DMS 273 (cell line): ENCODE results near the gene SH3BP5L.
A peak's percentile ranks its signal among the peaks of the same experiment; 100 is the strongest.

ENCODE experiments used
- DNase-seq: peaks from one replicate; lab custom pipeline; 2025; ENCODE audit not compliant: unreplicated experiment; lab: John Stamatoyannopoulos, UW

SH3BP5L gene

GRCh38 chr1:248825909-248826760, at the start of gene SH3BP5L:
Gene SH3BP5L (minus strand): TSS chr1:248825915. CDS start chr1:248824935, 980 bp downstream.
- DNase-seq, result peak; percentile 97

DNA sequence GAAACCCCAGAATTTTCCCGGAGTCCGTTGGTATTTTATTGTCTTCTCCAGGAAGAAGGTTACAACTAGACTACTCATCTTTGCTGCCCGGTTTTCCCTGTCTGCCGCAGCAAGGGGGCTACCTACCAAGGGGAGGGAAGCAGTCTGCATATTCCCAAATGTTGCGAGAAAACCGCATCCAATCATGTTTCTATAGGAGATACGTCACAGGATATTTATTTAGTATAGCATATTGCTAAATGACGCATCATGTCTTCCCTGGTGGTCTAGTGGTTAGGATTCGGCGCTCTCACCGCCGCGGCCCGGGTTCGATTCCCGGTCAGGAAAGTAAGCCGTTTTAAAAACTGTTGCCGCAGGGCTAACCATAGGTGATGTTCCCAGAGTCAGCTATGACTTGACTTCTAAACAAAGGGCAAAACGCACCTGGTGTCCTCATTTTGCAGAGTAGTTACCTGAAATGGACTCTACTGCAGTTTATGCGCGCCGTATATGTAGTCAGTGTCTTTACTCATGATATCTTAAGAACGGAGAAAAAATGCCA, 48.3 kb upstream of the SH3BP5L start:
- DNase-seq, result peak; percentile 96

- DNase-seq, result peak; percentile 98
Observed at GRCh38 chr1:248873409-248873992, 47.8 kb upstream of the SH3BP5L start.

DNA sequence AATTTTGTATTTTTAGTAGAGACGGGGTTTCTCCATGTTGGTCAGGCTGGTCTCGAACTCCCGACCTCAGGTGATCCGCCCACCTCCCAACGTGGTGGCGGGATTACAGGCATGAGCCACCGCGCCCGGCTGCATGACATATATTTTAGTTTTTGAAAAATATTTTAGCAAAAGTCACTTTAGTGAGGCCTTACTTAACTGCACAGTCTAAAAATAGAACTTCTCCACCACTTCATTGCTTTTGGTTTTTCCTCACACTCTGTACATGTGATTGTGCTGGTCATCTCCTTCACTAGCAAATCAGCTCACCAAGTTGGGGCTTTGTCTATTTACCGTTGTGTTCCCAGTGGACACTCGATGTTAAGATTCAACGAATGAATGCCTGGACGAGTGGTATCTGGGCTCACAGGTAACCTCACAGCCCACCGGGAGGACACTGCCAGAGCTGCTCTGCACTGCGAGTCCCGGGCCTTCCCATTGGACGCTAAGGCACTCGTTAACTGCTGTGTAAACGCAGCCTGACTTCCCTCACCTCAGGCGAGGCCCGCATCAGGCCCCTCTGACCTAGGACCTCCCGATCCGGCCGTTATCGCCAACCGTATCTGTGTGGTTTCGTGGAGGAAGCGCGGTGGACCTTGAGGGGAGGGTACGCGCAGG, 47.2 kb upstream of the SH3BP5L start:
- peak; percentile 87 for DNase-seq

DNA sequence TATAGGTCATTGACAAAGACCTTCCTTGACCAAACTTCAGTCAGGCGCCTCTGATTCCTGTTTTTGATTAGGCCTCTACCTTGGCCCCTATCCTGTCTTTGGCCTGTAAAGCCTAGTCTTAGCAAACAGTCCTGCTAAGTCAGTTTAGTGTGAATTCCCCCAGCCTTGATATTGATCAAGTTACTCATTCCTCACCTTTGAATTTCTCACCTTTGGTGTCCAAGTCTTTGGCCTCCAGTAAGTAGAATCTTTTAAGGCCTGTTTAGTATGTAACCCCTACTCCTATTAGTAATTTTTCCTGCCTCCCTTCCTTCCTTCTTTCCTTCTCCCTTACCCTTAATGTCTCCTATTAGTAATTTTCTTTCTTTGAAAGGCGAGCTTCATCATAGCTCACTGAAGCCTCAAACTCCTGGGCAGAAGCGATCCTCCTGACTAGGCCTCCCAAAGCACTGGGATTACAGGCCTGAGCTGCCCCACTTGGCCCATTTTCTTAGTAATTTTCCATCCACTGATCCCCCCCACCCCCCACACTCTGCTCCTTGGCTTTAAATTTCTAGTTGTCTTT, 46.2 kb upstream of the SH3BP5L start:
- DNase-seq, result no peak

GRCh38 chr1:248862998-248863881, 37.5 kb upstream of the SH3BP5L start:
- DNase-seq, result peak; percentile 86

- no peak for DNase-seq
Observed at GRCh38 chr1:248862695-248862997, 36.9 kb upstream of the SH3BP5L start.

GRCh38 chr1:248861616-248862015, 35.9 kb upstream of the SH3BP5L start:
- no peak for DNase-seq

DNA sequence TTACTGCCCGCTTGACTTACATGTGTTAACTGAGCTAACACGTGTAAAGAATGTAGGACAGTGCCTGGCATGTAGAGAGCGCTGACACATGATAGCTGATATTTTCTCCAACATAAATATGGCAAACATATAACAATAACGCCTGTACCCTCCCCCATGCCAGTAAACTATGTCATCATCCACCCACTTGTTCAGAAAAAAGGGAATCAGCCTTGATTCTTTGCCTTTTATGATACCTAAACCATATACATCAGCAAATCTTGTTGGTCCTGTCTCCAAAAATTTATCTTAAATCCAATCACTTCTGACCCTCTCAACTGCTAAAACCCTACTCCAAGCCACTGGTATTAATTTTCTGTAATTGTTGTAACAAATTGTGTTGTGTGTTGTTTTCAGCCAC, 34.3 kb upstream of the SH3BP5L start:
- DNase-seq, result no peak

GRCh38 chr1:248858891-248859889, 33.5 kb upstream of the SH3BP5L start, which contains the start of gene ZNF692:
Gene ZNF692 (minus strand): TSS chr1:248859085. CDS start chr1:248858309, 776 bp downstream.
- DNase-seq, result peak; percentile 99

DNA sequence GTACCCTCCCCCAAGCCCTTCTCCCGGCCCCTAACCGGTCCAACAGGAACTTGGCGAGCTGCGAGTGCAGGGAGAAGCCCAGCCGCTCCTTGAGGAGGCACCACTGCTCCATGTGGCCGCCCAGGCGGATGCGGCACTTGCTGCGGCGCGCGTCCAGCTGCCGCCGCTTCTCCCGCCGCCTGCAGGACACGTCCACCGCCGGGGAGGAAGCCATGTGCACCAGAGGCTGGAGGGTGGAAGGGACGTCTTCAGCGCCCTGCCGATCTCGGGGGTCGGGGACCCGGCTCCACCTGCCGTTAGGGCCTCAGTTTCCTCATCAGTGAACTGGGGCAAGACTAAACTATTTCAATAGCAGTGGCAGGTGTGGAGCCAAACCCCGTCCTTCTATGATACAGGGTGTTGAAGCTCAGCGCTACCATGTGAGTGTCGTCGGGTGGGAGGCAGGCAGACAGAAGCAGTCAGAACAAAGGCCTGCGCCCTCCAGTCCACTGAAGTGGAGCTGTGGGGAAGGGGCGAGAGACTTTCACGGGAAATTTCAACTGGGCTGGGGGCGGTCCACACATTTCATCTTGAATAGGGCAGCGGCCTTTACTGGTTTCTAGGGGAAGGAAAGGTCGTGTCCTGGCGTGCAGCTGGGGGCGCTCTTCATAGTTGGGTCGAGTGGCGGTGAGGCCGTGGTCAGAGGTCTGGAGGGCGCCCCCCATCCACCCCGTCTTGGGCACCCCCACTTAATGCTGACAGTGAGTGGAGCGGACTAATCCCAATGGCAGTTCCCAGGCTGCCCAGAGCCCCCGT, 32.6 kb upstream of the SH3BP5L start:
- peak; percentile 84 for DNase-seq

GRCh38 chr1:248857749-248858095, 32.0 kb upstream of the SH3BP5L start:
- no peak for DNase-seq

DNA sequence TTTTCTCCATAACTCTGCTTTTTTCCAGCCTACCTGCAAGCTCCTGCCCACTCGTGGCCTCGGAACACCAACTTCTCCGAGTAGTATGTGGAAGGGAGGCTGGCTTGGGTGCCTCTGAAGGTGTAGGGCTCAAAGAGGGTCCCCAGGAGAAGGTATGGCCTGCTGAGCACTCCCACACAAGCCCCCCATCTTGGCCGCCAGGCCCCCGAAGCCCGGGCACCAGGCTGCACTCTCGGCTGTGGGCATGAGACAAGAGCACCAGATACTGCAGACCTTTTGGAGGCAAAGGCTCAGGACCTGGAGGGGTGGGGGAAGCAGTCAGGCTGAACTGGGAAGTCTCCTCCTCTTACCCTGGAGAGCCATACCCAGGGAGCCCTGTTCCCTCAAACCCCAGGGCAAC, 31.5 kb upstream of the SH3BP5L start:
- DNase-seq, result no peak

DNA sequence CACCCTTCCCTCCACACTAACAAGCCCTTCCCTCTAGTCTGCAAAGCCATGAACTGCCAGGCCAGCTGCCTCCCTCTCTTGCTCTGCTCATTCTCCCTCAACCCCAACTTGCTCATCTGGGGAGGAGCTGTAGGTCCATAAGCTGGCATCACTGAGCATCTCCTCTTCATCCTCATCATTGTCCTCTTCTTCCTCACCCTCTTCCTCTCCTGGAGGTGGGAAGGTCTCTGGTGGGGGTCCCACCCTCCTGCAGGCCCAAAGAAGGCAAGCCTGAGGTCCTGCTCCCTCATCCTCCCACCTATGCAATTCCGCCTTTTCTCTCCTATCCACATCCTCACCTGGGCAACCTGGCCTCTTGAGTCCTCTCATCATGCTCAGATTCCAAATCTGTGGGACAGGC, 30.5 kb upstream of the SH3BP5L start:
- no peak for DNase-seq

DNA sequence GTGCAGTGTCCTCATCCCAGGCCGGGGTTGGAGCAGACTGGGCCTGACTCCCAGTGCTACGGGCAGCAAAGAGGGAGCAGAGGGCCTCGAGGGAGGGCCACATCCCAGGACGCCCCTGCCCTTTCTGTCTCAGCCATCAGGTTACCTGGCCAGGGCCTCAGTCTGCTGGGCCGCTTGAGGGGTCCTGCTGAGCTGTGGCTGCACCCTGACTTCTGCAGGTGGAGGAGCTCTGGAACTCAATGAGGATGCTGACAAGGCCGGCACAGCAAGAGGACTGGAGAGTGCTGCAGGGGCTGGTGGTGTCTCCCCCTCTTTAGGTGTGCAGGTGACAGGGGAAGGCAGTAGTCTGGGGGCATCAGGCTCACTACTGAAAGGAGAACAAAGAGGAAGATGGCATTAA, 29.9 kb upstream of the SH3BP5L start:
- no peak for DNase-seq

DNA sequence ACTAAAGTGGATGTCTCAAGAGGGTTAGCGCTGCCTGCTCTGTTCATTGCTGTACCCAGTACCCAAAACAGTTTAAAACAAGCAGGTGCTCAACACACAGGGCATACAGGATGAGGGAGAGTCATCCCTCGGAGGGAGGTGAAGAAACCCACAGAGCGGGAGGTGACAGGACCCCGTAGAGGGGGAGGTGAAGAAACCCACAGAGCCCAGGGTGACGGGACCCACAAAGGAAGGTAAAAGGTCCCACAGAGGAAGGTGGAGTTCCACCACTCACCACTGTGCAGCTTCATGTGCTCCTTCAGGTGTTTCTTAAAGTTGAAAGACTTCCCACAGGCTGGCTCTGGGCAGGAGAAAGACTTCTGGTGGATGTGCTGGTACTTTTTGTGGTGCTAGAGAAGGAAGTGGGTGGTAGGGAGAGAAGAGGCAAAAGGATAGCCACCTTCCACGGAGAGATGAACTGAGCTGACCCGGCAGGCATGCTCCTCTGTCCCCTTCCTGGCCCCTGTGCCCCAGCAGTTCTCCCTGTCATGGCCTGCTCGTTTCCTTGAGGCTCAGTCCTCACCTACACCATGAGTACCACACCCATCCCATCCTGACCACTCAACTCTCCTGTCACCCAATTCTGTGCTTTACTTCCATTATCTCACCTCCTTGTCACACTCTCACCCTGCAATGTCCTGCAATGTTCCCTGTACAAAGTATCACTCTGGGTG, 28.1 kb upstream of the SH3BP5L start:
- no peak for DNase-seq

- no peak for DNase-seq
Observed at GRCh38 chr1:248852481-248853405, 27.0 kb upstream of the SH3BP5L start.
